GM18520 (cell line): ENCODE data around the gene AFF3.

ENCODE experiments used
- ATAC-seq: cut with Tn5 transposase; IDR thresholded peaks from one replicate; pipeline ENCODE4 v1.9.1; 2021; ENCODE audit not compliant: unreplicated experiment

Gene AFF3

GRCh38 chr2:99898336-99899048, 243.9 kb downstream of the AFF3 start:
- no peak for ATAC-seq

- no peak for ATAC-seq
Measured at GRCh38 chr2:99891428-99891780, 251.0 kb downstream of the AFF3 start.

GRCh38 chr2:99890568-99891427, 251.6 kb downstream of the AFF3 start:
- ATAC-seq = no peak

- ATAC-seq = no peak
Measured at GRCh38 chr2:99888617-99889016, 253.8 kb downstream of the AFF3 start.

GRCh38 chr2:99886418-99886817, 256.0 kb downstream of the AFF3 start:
- no peak for ATAC-seq

- ATAC-seq = no peak
Measured at GRCh38 chr2:99883358-99883757, 259.0 kb downstream of the AFF3 start.

GRCh38 chr2:99881901-99882591, 260.3 kb downstream of the AFF3 start:
- ATAC-seq = no peak

GRCh38 chr2:99880964-99881294, 261.5 kb downstream of the AFF3 start:
- ATAC-seq = no peak

- no peak for ATAC-seq
Measured at GRCh38 chr2:99880148-99880963, 262.0 kb downstream of the AFF3 start.

GRCh38 chr2:99879481-99879880, 262.9 kb downstream of the AFF3 start:
- ATAC-seq = no peak

- ATAC-seq = no peak
Measured at GRCh38 chr2:99878581-99879350, 263.6 kb downstream of the AFF3 start.

GRCh38 chr2:99877963-99878362, 264.4 kb downstream of the AFF3 start:
- no peak for ATAC-seq

- no peak for ATAC-seq
Measured at GRCh38 chr2:99876956-99877355, 265.4 kb downstream of the AFF3 start.

GRCh38 chr2:99875627-99876201, 266.7 kb downstream of the AFF3 start:
- ATAC-seq = no peak

- ATAC-seq = no peak
Measured at GRCh38 chr2:99868260-99868659, 274.1 kb downstream of the AFF3 start.

- ATAC-seq = no peak
Measured at GRCh38 chr2:99867770-99868169, 274.6 kb downstream of the AFF3 start.

- no peak for ATAC-seq
Measured at GRCh38 chr2:99865818-99866676, 276.3 kb downstream of the AFF3 start.

- ATAC-seq = no peak
Measured at GRCh38 chr2:99864561-99865553, 277.5 kb downstream of the AFF3 start.
